G401 (cell line): Measurements from ENCODE around the gene DNAH2. TPM values are rescaled to one million over a fixed set of nuclear protein-coding genes. Genes with fewer than 3 reads are reported as not detected.
"Not testable (repeated sequence)": the region's sequence is repeated elsewhere in the genome, so short reads cannot be mapped to it uniquely, and the experiment has no call there.

Experiments
- DNase-seq: peaks from one replicate; pipeline ENCODE4 v3.0.0-alpha.2; 2015; ENCODE audit warnings: low spot score
- in situ Hi-C: cut with HindIII; loops from 2 replicates; pipeline ENCODE4 v1.10.0; 2016; ENCODE audit warnings: low sequenced_read_pairs, mixed read lengths
- total RNA-seq: library from RNA; depleted of rRNA; stranded (reverse); fragments of >200 nt; shearing (Covaris generic); gene quantifications from 2 replicates; pipeline ENCODE4 v1.2.3, GENCODE V29; 2014

DNAH2 gene
- total RNA-seq, 1 experiment from 2014 or later, result 0.03 TPM

DNA sequence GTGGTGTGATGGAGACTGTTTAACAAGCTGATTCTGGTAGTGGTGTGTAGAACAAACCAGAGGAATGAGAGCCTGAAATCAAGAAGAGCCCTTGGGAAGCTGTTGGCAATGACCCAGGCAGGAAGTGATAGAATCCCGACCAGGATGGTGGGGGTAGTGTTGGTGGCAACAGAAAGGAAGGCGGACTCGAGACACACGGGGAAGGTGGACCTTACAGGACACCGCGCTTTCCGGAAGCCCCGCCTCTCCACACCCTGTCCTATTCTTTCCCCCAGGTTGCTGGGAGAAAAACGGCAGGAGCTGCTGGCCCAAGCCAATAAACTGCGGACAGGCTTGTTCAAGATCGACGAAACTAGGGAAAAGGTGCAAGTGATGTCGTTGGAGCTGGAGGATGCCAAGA is 86.4 kb downstream of the DNAH2 start:
- DNase-seq, result peak; percentile 49
- in situ Hi-C loops, result no loop called here

DNA sequence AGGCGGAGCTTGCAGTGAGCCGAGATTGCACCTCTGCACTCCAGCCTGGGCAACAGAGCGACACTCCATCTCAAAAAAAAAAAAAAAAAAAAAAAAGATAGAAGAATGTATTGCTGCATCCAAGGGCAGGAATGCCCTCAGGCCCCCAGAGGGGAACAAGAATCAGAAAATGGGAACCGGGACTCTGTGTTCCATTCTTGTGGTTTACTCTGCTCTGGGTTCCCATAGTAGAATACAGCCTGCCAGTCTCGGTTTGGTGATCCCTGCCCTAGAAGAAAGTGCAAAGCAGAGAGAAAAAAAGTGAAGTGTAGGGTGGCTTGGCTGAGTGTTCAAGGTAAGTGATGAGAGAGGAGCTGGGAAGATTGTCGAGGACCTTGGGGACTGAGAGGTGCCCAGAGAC is 89.0 kb downstream of the DNAH2 start:
- in situ Hi-C loops, result no loop called here

DNA sequence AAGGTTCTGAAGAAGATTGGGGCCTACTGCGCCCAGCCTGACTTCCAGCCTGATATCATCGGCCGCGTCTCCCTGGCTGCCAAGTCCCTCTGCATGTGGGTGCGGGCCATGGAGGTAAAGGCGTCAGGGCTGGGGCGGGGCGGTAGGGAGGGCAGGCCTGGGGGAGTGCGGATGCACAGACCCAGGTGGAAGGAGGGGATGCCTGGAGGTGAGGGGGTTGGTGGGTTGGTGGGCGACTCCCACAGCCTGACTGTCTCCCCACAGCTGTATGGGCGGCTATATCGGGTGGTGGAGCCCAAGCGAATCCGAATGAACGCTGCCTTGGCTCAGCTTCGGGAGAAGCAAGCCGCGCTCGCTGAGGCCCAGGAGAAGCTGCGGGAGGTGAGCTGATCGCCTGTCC is 89.7 kb downstream of the DNAH2 start:
- no peak for DNase-seq
- in situ Hi-C loops, result no loop called here

More for the DNA sequence above, 89.0 kb downstream of the DNAH2 start:
- DNase-seq, result no peak

DNA sequence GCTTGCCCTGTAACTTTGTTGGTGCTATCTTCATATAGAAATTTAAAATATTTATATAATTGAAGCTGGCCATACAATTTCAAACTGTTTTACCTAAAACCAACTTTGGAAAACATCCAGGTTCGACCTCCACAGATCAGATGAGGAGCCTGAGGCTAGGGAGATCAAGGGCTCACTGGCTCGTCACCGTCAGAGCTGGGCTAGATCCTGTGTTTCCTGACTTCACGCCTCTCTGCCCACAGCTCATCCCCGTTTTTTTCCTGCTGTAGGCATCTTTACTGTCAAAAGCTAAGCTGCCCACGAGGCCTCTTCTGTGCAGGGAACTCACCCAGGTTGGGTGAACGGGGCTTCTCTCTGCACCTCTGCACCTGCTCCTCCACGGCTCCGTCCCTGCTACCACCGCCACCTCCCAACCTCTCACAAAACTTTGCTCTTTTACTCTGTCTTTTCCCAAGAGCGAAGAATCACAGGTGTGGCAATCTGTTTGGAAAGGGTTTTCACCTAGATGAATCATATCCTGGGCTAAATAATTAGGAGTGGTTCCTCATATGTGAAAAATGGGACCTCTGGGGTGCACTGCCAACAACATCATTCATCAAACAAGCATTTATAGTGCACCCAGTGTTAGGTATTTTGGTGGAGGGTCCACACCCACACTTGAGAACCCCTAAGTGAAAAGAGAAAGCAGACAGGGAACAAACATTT is 91.7 kb downstream of the DNAH2 start:
- DNase-seq, result no peak
- in situ Hi-C loops, result no loop called here

DNA sequence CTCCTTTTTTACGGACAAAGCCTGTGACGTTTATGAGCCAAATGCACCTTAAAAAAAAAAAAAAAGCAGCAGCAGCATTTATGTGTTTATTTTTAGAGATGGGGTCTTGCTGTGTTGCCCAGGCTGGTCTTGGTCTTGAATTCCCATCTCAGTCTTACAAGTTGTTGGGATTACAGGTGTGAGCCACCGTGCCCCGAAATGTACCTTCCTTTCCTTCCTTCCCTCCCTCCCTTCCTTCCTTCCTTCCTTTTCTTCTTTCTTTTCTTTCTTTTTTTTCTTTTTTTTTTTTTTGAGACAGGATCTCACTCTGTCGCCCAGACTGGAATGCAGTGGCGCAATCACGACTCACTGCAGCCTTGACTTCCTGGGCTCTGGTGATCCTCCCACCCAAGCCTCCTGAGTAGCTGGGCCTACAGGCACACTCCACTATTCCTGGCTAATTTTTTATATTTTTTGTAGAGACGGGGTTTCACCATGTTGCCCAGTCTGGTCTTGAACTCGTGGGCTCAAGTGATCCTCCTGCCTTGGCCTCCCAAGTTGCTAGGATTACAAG is 92.3 kb downstream of the DNAH2 start:
- in situ Hi-C loops, DNase-seq: not testable (repeated sequence)

DNA sequence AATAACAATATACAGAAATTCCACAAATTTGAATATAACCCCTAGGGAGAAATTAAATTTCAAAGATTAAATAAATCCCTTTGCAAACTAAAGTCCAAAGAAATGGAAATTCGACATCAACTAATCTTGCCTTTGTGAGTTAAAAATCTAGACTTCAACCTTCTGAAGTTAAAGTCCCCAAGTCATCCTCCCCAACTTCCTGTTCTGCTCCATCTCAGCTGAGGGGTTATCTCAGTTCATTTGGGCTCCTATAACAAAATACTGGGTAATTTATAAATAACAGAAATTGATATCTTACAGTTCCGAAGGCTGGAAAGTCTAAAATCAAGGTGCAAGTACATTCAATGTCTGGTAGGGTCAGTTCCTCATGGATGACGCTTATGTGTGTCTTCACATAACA is 93.7 kb downstream of the DNAH2 start:
- in situ Hi-C loops, result no loop called here
- DNase-seq, result no peak

DNA sequence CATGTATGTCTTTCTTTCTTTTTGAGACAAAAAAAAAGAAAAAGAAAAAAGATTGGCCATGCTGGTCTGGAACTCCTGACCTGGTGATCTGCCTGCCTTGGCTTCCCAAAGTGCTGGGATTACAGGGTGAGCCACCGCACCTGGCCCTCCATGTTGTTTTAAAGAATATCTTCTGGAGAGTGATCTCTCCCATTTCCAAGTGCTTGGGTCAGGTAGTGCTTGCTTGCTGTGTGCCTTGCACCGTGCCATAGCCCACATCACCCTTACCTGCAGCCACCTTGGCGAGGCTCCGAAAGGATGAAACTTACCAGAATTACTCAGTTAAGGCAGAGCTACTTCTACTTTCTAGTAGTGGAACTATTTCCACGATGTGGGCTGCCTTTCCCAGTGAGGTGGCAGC is 97.4 kb downstream of the DNAH2 start:
- no peak for DNase-seq
- in situ Hi-C loops, result no loop called here

DNA sequence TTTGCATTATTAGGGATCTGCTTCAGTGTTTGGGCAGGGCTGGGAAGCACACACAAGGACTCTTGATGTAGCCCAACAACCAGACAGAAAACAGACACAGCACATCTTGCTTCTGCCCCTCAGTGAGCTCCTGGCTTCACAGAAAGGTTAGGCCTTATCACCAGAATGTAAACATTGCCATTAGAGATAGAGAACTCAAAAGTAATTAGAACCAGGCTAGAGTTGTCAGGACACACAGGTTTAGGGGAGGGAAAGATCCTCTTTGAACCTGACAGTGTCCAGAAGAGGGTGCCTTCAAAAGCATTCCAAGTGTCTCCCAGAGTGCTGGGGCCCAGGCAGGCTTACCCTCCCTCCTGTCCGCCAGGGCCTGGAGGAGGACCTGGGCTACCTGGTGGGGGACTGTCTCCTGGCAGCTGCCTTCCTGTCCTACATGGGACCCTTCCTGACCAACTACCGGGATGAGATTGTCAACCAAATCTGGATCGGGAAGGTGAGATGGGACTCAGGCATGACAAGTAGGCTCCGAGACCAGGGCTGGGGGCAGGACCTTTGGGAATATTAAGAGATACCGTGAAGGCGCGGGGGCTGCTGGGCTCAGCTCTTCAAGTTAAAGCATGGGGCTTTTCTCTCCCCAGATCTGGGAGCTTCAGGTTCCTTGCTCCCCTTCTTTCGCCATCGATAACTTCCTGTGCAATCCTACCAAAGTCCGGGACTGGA is 99.5 kb downstream of the DNAH2 start:
- no peak for DNase-seq
- in situ Hi-C loops, result no loop called here

DNA sequence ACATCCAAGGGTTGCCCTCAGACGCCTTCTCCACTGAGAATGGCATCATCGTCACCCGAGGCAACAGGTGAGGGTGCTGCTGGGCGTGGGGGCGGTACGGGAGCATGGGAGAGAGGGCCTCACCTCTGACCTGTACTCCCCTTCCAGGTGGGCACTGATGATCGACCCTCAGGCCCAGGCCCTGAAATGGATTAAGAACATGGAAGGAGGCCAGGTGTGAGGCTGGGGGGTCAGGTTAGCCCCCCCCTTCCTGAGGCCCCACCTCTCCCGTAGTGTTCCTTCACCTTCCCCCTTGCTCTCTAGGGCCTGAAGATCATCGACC is 100.1 kb downstream of the DNAH2 start:
- in situ Hi-C loops, result no loop called here
- no peak for DNase-seq

DNA sequence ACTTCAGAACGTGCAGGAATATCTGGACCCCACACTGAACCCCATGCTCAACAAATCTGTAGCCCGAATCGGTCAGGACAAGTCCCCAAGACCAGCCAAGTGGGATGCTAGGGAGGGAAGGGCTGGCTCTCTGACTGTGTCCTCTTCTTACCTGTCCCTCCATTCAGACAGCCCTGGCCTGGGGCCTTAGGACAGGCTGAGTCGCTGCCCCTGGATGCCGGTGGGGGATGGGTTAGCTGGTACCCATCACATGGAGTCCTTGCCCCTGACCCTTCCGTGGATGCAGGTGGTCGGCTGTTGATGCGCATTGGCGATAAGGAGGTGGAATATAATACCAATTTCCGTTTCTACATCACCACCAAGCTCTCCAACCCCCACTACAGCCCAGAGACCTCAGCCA is 100.5 kb downstream of the DNAH2 start:
- no peak for DNase-seq
- in situ Hi-C loops, result no loop called here

DNA sequence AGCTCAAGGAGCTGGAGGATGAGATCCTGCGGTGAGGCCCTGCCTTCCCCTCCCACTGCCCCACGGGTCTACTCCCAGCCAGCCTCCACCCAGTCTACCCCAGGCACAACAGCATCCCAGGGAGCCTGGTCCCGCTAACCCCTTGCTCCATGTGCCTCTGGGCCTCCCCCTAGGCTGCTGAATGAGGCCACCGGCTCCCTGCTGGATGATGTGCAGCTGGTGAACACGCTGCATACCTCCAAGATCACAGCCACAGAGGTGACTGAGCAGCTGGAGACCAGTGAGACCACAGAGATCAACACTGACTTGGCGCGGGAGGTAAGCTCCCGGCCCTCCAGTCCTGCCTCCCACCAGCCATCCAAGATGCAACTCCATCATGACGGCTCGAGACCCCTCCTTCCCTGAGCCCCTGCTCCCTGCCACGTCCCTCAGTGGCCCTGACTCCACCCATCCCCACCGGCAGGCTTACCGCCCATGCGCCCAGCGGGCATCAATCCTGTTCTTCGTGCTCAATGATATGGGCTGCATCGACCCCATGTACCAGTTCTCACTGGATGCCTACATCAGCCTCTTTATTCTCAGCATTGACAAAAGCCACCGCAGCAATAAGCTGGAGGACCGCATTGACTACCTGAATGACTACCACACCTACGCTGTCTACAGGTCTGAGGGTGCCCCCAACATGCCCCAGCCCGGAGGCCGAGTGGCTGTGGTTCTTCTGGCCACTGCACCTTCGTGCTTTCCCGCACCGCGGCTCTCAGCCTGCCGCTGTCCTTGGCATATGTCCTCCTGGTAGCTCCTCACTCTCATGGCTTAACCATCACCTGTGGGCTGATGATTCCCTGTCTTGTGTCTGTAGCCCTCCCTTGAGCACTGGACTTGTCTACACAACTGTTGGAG is 101.5 kb downstream of the DNAH2 start:
- no peak for DNase-seq
- in situ Hi-C loops, result no loop called here

DNA sequence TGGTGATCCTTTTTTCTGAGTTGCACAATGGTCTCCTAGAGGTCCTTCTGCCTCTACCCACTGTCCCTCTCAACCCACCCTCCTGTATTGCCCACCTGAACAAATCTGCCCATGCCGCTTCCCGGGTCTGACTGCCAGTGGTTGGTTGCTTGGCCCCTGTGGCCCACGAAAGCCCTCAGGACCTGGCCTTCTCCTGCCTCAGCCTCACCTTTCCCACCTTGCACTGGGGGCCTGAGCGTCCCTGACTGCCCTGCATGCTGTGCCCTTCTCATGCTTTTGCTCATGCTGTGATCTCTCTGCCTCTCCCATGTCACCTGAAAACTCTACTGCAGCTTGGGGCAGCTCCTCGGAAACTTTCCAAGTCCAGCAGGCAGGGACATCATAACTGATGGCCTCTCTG is 102.7 kb downstream of the DNAH2 start:
- DNase-seq, result no peak
- in situ Hi-C loops, result no loop called here

DNA sequence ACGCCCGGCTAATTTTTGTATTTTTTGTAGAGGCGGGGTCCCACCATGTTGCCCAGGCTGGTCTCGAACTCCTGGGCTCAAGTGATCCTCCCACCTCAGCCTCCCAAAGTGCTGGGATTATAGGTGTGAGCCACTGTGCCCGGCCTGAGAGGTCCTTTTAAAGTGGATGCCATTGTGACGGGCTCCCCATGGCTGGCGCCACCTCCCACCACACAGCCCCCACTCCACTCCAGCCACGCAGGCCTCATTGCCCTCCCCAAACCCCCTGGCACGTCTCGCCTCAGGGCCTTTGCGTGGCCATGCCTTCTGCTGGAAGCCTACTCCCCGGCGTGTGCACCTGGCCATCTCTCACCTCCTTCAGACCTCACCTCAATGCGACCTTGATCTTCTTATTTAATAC is 104.6 kb downstream of the DNAH2 start:
- no peak for DNase-seq
- in situ Hi-C loops, result no loop called here

DNA sequence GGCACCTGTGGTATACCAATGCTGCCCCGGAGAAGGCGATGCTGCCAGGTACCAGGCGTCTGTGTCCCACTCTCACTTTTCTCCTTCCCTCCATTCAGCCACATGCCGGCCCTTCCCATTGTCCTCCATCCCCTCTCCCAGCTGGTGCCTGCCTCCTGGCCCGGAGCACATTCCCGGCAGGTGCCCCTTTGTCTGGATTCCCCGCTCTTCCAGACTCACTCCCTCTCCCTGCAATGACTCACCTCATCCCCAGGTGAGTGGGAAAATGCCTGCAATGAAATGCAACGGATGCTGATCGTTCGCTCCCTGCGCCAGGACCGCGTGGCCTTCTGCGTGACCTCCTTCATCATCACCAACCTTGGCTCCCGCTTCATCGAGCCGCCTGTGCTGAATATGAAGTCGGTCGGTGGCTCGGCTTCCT is 106.0 kb downstream of the DNAH2 start:
- in situ Hi-C loops, result no loop called here
- DNase-seq, result peak; percentile 6

DNA sequence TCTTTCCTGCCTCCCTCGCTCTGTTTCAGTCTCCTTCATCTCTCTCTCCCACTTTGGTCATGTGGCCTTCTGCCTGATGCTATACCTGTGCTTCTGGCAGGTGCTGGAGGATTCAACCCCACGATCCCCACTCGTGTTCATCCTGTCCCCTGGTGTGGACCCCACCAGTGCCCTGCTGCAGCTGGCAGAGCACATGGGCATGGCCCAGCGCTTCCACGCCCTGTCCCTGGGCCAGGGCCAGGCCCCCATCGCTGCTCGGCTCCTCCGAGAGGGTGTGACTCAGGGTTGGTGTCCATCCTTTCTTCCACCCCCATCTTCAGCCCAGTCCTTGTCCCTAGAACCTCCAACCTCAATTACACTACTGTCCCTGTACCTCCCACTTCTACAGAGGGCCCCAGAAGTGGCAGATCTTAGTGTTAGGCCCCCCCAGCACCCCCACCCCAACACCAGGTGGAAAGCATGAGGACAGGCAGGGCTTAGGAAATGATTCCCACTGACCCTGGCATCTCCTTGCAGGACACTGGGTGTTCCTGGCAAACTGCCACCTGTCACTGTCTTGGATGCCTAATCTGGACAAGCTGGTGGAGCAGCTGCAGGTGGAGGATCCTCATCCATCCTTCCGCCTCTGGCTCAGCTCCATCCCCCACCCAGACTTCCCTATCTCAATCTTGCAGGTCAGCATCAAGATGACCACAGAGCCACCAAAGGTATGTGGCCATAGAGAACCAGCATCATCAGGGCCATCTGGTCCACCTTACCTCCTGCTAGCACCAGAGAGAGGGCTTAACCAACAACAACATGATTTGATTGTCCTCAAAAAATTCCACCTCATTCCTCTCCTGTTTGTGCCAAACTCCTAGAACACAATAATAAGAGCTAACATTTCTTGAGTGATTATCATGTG is 106.7 kb downstream of the DNAH2 start:
- in situ Hi-C loops, result no loop called here
- peak; percentile 75 for DNase-seq

DNA sequence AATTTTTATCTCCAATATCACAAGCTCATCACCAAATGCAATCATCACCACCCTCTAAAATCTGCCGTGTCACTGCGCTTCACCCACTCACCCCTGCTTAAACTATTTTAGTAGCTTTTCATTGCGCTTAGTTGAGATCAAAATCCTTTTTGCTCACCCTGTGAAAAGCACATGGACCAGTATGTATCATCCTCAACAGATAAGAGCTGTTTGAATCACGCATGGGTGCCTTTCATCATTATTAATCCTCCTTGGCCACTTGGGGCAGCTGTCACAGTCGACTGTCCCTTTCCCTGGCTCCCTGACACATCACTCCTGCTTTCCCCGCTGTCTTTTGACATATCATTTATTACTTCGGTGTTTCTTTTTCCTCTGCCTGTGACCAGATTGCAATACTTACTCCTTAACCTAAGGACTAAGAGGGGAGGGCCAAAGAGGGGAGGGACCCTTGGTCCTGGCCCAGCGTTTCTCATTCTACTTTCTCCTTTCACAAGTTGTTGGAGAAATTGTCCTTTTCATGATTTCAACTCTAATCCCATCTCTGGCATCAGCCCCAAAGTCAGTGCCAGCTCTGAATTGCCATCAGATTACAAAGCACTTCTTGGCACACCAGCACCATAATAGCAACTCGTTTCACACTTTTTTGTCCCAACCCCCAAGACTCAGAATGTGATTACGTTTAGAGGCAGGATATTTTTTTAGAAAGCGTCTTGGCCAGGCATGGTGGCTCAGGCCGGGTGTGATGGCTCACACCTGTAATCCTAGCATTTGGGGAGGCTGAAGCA is 107.9 kb downstream of the DNAH2 start:
- peak; percentile 84 for DNase-seq
- in situ Hi-C loops, result no loop called here

DNA sequence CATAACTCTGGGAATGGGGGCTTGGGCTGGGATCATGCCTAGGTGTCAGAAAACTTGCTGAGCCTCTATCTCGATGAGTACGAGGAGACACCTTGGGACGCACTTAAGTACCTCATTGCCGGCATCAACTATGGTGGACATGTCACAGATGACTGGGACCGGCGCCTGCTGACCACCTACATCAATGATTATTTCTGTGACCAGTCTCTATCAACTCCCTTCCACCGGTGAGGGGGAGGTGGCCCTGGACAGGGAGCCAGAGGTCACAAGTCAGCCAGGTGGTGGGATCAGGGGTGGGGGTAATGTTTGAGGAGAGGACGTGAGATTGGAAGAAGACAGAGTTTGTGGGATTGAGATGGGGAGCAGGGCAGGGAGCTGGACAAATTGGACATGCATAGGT is 113.1 kb downstream of the DNAH2 start:
- in situ Hi-C loops, result no loop called here
- no peak for DNase-seq

DNA sequence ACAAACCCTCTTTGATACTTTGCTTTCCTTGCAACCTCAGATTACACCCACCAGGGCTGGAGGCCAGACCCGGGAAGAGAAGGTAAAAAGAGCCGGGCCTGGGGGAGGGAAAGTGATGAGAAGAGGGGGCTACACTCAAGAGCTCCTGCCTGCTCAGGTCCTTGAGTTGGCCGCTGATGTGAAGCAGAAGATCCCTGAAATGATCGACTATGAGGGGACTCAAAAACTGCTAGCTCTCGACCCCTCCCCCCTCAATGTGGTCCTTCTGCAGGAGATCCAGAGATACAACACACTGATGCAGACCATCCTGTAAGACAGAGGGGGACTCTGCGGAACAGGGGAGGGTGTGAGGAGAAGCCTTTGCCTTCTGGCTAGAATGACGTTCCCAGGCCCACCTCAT is 113.7 kb downstream of the DNAH2 start:
- in situ Hi-C loops, result no loop called here
- DNase-seq, result no peak
